Inflammatory macrophage treated with lipopolysaccharide for 4 hours (primary cell): ENCODE results near the gene PMEPA1.

Experiments
- DNase-seq: peaks from one replicate; pipeline ENCODE4 v3.0.0-alpha.2; 2020

The PMEPA1 gene

GRCh38 chr20:57691699-57692098 lies 18.1 kb downstream of the PMEPA1 start:
- peak; percentile 16 for DNase-seq

DNA sequence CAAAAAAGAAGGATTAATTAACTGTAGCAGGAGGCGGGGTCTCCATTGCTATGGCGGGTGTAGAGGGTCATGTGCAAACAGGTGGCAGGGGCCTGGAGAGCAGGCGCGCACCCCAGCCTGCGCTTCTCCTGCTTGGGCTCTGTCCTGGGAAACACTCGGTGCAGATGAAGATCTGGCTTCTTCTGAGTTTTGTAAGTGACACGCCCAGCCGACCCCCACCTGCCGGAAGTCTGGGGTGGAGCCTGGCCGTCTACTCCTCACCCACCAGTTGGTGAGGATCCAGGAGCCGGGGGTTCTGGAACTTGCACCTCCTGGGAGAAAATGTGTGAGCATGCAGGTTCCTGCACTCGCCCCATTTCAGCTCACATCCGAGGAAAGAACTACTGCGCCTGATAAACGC lies 19.3 kb downstream of the PMEPA1 start:
- no peak for DNase-seq

DNA sequence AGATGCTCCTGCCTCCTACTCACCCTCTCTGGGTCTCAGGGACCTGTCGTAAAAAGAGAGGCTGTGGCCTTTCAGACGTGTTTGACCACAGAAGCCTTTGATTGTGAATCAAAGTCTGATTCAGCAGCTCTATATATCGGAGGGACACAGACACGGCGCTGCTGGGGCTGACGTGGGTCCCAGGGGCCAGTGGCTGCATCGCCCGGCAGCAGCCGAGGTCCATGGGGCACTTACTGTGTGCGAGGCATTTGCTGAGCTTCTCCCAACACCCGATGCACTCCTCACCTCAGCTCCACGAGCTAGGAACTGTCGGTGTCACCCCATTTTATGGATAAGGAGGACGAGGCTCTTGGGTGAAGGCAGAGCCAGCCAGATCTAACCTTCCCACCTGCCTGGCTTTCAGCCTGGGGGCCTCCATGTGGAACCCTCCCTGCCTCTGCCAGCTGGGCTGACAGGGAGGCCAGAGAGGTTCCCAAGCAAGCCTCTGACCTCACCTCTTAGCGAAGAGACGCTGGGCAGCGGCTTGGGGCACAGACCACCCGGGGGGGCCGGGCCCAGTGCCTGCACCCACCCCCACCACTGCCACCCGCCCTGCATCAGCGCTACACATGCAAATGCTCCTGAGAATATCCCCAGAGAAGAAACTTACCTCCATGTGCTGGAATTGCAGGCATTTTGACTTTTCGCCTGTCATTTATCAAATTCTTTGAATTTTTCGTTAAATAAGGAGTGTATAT lies 19.9 kb downstream of the PMEPA1 start:
- no peak for DNase-seq

GRCh38 chr20:57688864-57689263 lies 21.0 kb downstream of the PMEPA1 start:
- DNase-seq, result no peak

GRCh38 chr20:57688295-57688694 lies 21.5 kb downstream of the PMEPA1 start:
- DNase-seq, result no peak

DNA sequence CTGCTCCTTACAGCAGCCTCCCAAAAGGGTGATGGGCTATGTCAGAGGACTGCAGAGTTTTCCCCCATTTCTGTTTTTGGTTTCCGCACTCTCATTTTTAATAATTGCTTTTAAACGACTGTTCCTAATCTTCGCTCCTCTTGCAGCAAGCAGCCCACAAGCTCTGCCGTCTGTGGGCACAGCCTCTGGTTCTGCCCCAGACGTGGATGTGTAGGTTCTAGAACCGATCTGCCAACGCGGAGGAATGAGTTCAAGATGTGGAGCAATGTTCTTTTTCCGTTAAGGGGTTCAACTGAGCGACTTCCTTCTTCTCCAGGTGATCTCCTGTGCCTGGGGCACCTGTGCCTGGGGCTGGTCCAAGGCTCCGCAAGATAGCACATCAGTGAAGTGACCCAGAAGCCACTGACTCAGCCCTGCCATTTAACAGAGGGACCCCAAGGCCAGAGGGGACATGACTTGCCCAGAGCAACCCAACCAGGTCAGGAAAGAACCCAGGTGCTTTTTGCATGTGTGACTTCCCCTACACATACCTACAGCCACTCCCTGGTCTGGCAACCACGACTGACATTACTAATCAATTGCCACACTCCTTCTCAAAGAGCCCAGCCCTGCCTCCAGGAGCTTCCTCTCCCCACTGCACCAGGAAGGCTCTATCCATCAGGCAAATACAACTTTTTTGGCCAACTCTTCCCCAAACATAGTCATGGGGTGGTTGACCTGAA lies 22.7 kb downstream of the PMEPA1 start:
- DNase-seq, result no peak

DNA sequence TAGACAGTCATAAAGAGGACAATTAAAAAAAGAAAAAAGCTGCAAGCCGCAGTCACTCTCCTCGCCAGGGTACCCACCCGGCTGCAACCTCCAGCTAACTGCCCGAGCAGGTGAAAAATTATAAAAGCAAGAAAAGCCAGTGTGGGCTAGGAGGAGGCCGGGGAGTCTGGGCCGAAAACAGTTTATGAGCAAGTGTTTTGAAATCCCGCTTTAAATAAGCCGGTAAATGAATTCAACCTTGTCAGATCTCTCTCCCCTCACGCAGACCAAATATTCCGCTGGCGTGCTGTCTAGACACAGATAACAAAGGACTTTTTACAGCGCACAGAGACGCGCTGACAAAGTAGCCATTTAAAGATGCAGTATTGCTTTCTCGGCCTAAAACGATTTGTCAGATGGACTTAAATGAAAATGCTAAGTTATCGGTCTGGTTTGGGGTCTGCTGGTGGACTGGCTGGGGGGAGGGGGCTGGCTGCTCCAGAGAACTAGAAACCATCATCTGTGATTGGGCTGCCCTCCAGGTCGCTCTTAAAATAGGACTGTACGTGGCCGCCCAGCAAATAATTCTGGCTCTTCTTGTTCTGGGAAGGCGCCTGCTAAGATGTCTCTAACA lies 24.6 kb downstream of the PMEPA1 start:
- DNase-seq, result no peak

GRCh38 chr20:57684808-57685140 lies 25.0 kb downstream of the PMEPA1 start:
- no peak for DNase-seq

GRCh38 chr20:57683881-57684807 lies 25.7 kb downstream of the PMEPA1 start:
- DNase-seq, result no peak

DNA sequence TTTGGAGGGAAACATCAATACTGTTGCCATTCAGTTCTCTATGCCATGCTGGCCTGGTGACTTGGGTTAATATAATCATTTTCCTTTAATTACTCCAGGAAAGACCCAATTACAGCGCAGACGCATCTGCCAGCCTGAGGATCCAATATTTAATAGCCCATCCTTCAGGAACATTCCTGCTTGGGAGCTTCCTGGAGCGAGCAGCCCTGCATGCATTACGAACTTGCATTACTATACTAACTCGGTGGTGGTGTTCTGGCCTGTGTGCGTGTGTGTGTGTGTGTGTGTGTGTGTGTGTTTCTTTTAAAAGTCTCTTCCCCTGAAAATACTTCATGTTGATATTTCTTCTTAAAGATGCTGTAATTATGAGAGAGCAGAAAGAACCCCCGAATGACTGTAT lies 26.5 kb downstream of the PMEPA1 start:
- no peak for DNase-seq

GRCh38 chr20:57682184-57683101 lies 27.4 kb downstream of the PMEPA1 start:
- DNase-seq, result no peak

DNA sequence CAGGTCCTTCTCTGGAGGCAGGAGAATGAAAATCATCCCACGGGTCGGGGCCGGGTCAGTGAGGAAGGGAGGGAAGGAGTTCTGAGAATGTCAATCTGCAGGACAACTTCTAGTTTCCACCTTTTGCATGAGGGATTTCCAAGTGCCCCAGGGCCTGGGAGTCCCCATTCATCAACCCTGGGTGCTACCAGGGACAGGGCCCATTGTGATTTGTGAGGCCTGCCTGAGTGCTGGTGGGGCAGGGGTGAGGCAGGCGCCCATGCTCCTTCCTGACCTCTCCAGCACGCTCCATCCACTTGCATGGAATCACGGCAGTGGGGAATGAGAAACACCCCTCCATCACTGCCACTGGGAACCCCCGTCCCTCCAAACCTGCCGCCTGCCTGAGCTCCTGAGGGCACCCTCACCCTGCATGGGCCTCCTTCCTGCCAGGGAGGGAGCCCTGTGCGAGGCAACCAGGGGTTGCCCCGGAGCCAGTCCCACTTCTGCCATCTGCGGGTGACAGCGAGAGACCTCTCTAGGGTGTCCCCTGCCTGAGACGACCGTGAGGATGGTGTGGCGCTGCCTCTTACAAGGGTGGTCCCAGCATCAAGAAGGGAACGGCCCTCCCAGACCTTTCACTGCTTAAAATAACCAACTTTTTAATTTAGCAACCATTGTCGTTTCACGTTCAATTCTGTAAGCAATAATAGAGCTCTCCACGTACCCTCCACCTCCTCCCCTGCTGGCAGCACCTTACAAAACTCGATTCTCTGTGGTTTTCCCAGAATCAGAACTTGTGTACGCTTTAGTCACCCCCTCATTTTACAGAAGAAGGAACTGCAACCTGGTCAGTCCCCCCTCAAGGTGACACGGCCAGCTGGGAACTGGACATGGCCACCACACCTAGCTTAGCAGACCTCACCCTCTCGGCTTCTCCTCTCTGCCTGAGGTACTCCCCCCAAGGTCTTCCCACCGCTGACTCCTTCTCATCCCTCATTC lies 28.6 kb downstream of the PMEPA1 start:
- no peak for DNase-seq

DNA sequence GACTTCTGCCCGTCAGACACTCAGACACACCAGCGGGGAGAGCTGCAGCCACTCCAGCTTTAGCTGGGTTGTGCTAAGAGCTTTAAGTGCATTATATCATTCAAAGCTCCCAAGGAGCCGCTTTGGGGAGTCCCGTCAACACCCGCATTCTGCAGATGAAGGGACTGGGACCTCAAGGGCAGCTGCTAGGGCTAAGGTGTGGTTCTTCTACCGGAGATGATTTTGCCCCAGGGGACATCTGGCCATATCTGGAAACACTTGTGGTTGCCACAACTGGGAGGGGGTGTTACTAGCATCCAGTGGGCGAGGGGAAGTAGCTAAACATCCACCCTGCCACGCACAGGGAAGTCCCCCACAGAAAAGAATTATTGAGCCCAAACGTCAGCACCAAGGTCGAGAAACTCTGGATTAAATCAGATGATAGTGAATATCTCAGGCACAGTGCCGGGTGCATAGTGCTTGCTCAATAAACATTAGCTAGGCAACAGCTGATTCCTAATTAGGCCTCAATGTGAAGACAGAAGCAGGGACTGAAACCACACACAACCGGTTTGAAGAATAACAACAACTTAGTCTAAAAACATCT lies 29.6 kb downstream of the PMEPA1 start:
- peak; percentile 58 for DNase-seq

DNA sequence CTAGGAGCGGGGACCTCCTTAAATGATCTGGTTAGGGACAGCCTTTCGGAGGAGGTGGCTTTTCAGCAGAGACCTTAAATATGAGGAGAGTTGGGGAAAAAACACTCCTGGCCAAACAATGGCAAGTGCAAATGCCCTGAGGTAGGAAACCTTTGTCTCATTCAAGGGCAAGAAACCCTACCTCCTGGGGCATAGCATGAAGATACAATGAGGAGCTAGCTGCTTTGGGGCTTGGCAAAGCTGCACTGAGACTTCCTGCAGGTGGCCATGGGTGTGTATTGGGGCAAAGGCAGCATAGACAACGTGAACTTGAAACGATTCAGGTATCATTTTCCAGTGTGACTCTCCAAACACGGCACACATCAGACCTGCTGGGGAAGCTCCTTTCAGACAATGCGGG lies 30.7 kb downstream of the PMEPA1 start:
- no peak for DNase-seq

- no peak for DNase-seq
These were observed 31.5 kb downstream of the PMEPA1 start for GRCh38 chr20:57678340-57678739.

DNA sequence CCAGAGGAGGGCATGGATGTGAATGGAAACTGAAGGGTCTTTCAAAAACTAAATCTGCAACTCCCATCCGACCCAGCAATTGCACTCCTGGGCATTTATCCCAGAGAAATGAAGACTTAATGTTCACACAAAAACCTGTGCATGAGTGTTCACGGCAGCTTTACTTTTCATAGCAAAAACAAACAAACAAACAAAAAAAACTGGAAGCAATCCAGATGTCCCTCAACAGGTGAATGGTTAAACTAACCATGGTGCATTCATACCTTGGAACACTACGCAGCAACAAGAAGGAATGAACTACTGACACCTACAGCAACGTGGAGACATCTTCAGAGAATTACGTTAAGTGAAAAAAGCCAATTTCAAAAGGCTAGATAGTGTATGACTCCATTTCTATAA lies 32.2 kb downstream of the PMEPA1 start:
- no peak for DNase-seq

GRCh38 chr20:57676589-57677583 lies 32.9 kb downstream of the PMEPA1 start:
- no peak for DNase-seq

GRCh38 chr20:57675773-57676172 lies 34.0 kb downstream of the PMEPA1 start:
- no peak for DNase-seq

DNA sequence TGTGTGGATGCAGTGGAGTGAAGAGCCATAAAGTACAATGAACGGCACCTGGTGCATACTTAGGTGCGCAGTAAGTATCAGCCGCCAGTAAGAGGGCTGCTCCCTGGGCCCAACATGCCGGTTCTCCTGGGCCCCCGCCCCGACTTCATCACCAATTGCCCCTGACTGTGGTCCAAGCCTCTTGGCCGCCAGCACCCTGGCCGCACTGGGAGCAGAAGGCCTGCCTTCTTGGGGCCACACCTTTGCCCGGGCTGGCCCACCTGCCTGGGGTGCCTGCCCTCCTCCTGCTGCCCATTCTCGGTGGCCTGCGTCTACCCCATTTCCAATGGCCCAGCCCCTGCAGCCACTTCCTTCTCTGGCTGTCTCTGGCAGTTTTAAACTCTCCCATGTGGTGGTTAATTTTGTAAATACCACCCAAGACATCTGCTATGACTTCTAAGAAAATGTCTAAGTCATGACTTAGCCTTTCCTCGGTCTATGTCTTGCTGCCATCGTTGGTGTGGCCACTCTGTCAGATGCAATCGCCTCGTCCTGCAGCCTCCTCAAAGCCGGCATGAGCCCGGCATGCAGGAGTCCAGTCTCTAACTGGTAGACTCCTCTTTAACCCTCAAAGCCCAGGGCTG lies 36.8 kb downstream of the PMEPA1 start:
- DNase-seq, result no peak
